T-helper 2 cell treated with Interferon-gamma antibody and Interleukin-4, amounts not matched to agents 5 μg/mL and 100 μg/mL, for 36 hours (primary cell): ENCODE results near the gene ABHD11.

Source experiments
- DNase-seq: peaks from one replicate; pipeline ENCODE4 v3.0.0; 2021; ENCODE audit warnings: low spot score
- H3K27ac Mint-ChIP-seq: one replicate; pipeline ENCODE4 v1.8.0; 2021; ENCODE audit warnings: mild to moderate bottlenecking, mixed read lengths
- H3K27me3 Mint-ChIP-seq: one replicate; pipeline ENCODE4 v1.8.0; 2021; ENCODE audit warnings: low read depth, mixed read lengths
- H3K36me3 Mint-ChIP-seq: one replicate; pipeline ENCODE4 v1.8.0; 2021; ENCODE audit warnings: low read depth, mixed read lengths
- H3K4me1 Mint-ChIP-seq: one replicate; pipeline ENCODE4 v1.8.0; 2021; ENCODE audit warnings: low read depth, mixed read lengths
- H3K4me3 Mint-ChIP-seq: one replicate; pipeline ENCODE4 v1.8.0; 2022; ENCODE audit warnings: mild to moderate bottlenecking, moderate library complexity, mixed read lengths
- H3K9me3 Mint-ChIP-seq: one replicate; pipeline ENCODE4 v1.8.0; 2021; ENCODE audit warnings: mixed read lengths

The ABHD11 gene

GRCh38 chr7:73705551-73705920 is 33.1 kb downstream of the ABHD11 start:
- no peak for DNase-seq
- Mint-ChIP-seq H3K4me1 (no peaks in the 10 kb centered on the region), H3K4me3 (no peak overlapping the region), H3K36me3 (peaks cover 14% of the 10 kb centered on the region), H3K27ac (no peak overlapping the region), H3K27me3 (no peaks in the 10 kb centered on the region), H3K9me3 (no peaks in the 10 kb centered on the region)

GRCh38 chr7:73704640-73705550 is 33.7 kb downstream of the ABHD11 start:
- Mint-ChIP-seq H3K36me3 (peaks cover 14% of the 10 kb centered on the region), H3K9me3 (no peaks in the 10 kb centered on the region)

GRCh38 chr7:73703757-73704639 is 34.6 kb downstream of the ABHD11 start:
- H3K4me3 Mint-ChIP-seq = no peak overlapping the region
- no peak for DNase-seq
- no peaks in the 10 kb centered on the region for H3K9me3 Mint-ChIP-seq
- H3K27me3 Mint-ChIP-seq = no peaks in the 10 kb centered on the region
- H3K36me3 Mint-ChIP-seq = peaks cover 15% of the 10 kb centered on the region
- H3K4me1 Mint-ChIP-seq = no peaks in the 10 kb centered on the region
- H3K27ac Mint-ChIP-seq = no peak overlapping the region

More at GRCh38 chr7:73704640-73705550, 33.7 kb downstream of the ABHD11 start:
- Mint-ChIP-seq H3K4me3 (no peak overlapping the region), H3K4me1 (no peaks in the 10 kb centered on the region), H3K27ac (no peak overlapping the region), H3K27me3 (no peaks in the 10 kb centered on the region)
- DNase-seq = no peak

GRCh38 chr7:73703225-73703624 is 35.4 kb downstream of the ABHD11 start:
- DNase-seq = no peak
- Mint-ChIP-seq H3K36me3 (peaks cover 18% of the 10 kb centered on the region), H3K4me1 (no peaks in the 10 kb centered on the region), H3K27me3 (no peaks in the 10 kb centered on the region), H3K4me3 (no peak overlapping the region), H3K27ac (no peak overlapping the region), H3K9me3 (no peaks in the 10 kb centered on the region)

GRCh38 chr7:73702665-73703064 is 35.9 kb downstream of the ABHD11 start:
- Mint-ChIP-seq H3K4me1 (no peaks in the 10 kb centered on the region), H3K27ac (no peak overlapping the region), H3K36me3 (peaks cover 18% of the 10 kb centered on the region), H3K9me3 (no peaks in the 10 kb centered on the region), H3K4me3 (no peak overlapping the region), H3K27me3 (no peaks in the 10 kb centered on the region)
- DNase-seq = no peak

- no peak overlapping the region for H3K4me3 Mint-ChIP-seq
- no peaks in the 10 kb centered on the region for H3K27me3 Mint-ChIP-seq
- H3K9me3 Mint-ChIP-seq = no peaks in the 10 kb centered on the region
- peaks cover 23% of the 10 kb centered on the region for H3K36me3 Mint-ChIP-seq
- DNase-seq = no peak
- H3K4me1 Mint-ChIP-seq = no peaks in the 10 kb centered on the region
- no peak overlapping the region for H3K27ac Mint-ChIP-seq
These were observed 36.4 kb downstream of the ABHD11 start for GRCh38 chr7:73702226-73702625.

- Mint-ChIP-seq H3K27me3 (no peaks in the 10 kb centered on the region), H3K4me1 (no peaks in the 10 kb centered on the region), H3K9me3 (no peaks in the 10 kb centered on the region), H3K4me3 (no peak overlapping the region), H3K27ac (peak overlapping the region; percentile 55), H3K36me3 (peaks cover 28% of the 10 kb centered on the region)
- no peak for DNase-seq
These were observed 37.1 kb downstream of the ABHD11 start for GRCh38 chr7:73701357-73701995.

- no peaks in the 10 kb centered on the region for H3K27me3 Mint-ChIP-seq
- H3K4me1 Mint-ChIP-seq = no peaks in the 10 kb centered on the region
- H3K36me3 Mint-ChIP-seq = peaks cover 30% of the 10 kb centered on the region
- no peak overlapping the region for H3K27ac Mint-ChIP-seq
- DNase-seq = no peak
- no peaks in the 10 kb centered on the region for H3K9me3 Mint-ChIP-seq
- H3K4me3 Mint-ChIP-seq = no peak overlapping the region
These were observed 37.9 kb downstream of the ABHD11 start for GRCh38 chr7:73700581-73701134.

GRCh38 chr7:73700069-73700423 is 38.6 kb downstream of the ABHD11 start:
- H3K9me3 Mint-ChIP-seq = no peaks in the 10 kb centered on the region
- no peak for DNase-seq
- no peaks in the 10 kb centered on the region for H3K4me1 Mint-ChIP-seq
- H3K27me3 Mint-ChIP-seq = no peaks in the 10 kb centered on the region
- no peak overlapping the region for H3K4me3 Mint-ChIP-seq
- H3K27ac Mint-ChIP-seq = no peak overlapping the region
- H3K36me3 Mint-ChIP-seq = peaks cover 33% of the 10 kb centered on the region

GRCh38 chr7:73699370-73700068 is 39.1 kb downstream of the ABHD11 start:
- Mint-ChIP-seq H3K4me1 (no peaks in the 10 kb centered on the region), H3K9me3 (no peaks in the 10 kb centered on the region), H3K27ac (no peak overlapping the region), H3K4me3 (no peak overlapping the region), H3K36me3 (peaks cover 35% of the 10 kb centered on the region), H3K27me3 (no peaks in the 10 kb centered on the region)
- no peak for DNase-seq

- Mint-ChIP-seq H3K4me3 (no peak overlapping the region), H3K9me3 (no peaks in the 10 kb centered on the region), H3K27me3 (no peaks in the 10 kb centered on the region), H3K36me3 (peaks cover 38% of the 10 kb centered on the region), H3K27ac (no peak overlapping the region), H3K4me1 (no peaks in the 10 kb centered on the region)
- no peak for DNase-seq
These were observed 40.2 kb downstream of the ABHD11 start for GRCh38 chr7:73698410-73698809.

- no peak overlapping the region for H3K27ac Mint-ChIP-seq
- H3K4me1 Mint-ChIP-seq = no peaks in the 10 kb centered on the region
- H3K9me3 Mint-ChIP-seq = no peaks in the 10 kb centered on the region
- no peak for DNase-seq
- H3K27me3 Mint-ChIP-seq = no peaks in the 10 kb centered on the region
- H3K36me3 Mint-ChIP-seq = peaks cover 39% of the 10 kb centered on the region
- no peak overlapping the region for H3K4me3 Mint-ChIP-seq
These were observed 42.2 kb downstream of the ABHD11 start for GRCh38 chr7:73696372-73696771.

- H3K4me3 Mint-ChIP-seq = no peak overlapping the region
- H3K36me3 Mint-ChIP-seq = peaks cover 50% of the 10 kb centered on the region
- no peaks in the 10 kb centered on the region for H3K9me3 Mint-ChIP-seq
- H3K27me3 Mint-ChIP-seq = no peaks in the 10 kb centered on the region
- H3K4me1 Mint-ChIP-seq = peaks cover 12% of the 10 kb centered on the region
- no peak for DNase-seq
- no peak overlapping the region for H3K27ac Mint-ChIP-seq
These were observed 48.0 kb downstream of the ABHD11 start for GRCh38 chr7:73690646-73691045.
